ENCODE measurements around the gene HDAC7. TPM values are rescaled to one million over a fixed set of nuclear protein-coding genes. Genes with fewer than 3 reads are reported as not detected.

The HDAC7 gene
- total and polyA plus RNA-seq, 2 of the 13 experiments (the other 11 are each of a cell fraction or from before 2014, with no cell fraction given): 4.6 to 10.8 TPM

GRCh38 chr12:47773062-47773857 lies 46.4 kb downstream of the HDAC7 start, which contains the start of gene SLC48A1 (continued):
- TF ChIP-seq PHB2 (IDR thresholded peaks at IDR 0.05; ENCODE audit: partially characterized antibody) (no peak), EZH2 (conservative IDR thresholded peaks at IDR 0.05; ENCODE audit: low read depth, low read length) (no peak), ZFX (CRISPR knock-in tag; IDR thresholded peaks at IDR 0.05; ENCODE audit: low read depth) (peak; percentile 82), SNAPC5 (CRISPR knock-in tag; IDR thresholded peaks at IDR 0.05; ENCODE audit: borderline replicate concordance) (no peak), XRCC5 (optimal IDR thresholded peaks at IDR 0.05; ENCODE audit: low read length) (peak; percentile 49), ZNF678 (CRISPR knock-in tag; IDR thresholded peaks at IDR 0.05) (no peak), FLYWCH1 (CRISPR knock-in tag; IDR thresholded peaks at IDR 0.05) (no peak), ARNT2 (CRISPR knock-in tag; IDR thresholded peaks at IDR 0.05; ENCODE audit: low read depth) (peak; percentile 52; the same call in 1 of the 2 replicates), FOXP1 (IDR thresholded peaks at IDR 0.05) (no peak), FOXP1 (CRISPR knock-in tag; IDR thresholded peaks at IDR 0.05) (no peak), RFXANK (CRISPR knock-in tag; IDR thresholded peaks at IDR 0.05) (no peak), MLXIP (CRISPR knock-in tag; IDR thresholded peaks at IDR 0.05; ENCODE audit: borderline replicate concordance) (no peak), GATA4 (IDR thresholded peaks at IDR 0.05; ENCODE audit: borderline replicate concordance, low read depth) (no peak), CBX1 (IDR thresholded peaks at IDR 0.05; ENCODE audit: low read depth) (no peak), CBX2 (IDR thresholded peaks at IDR 0.05; ENCODE audit: low read depth, low read length) (no peak), CBX2 (CRISPR knock-in tag; IDR thresholded peaks at IDR 0.05; ENCODE audit: low read depth) (no peak), ZSCAN30 (CRISPR knock-in tag; IDR thresholded peaks at IDR 0.05) (no peak), PRPF4 (IDR thresholded peaks at IDR 0.05; ENCODE audit: low read depth, low read length, poor library complexity, severe bottlenecking) (no peak)
- TF ChIP-seq, protein P1, sequence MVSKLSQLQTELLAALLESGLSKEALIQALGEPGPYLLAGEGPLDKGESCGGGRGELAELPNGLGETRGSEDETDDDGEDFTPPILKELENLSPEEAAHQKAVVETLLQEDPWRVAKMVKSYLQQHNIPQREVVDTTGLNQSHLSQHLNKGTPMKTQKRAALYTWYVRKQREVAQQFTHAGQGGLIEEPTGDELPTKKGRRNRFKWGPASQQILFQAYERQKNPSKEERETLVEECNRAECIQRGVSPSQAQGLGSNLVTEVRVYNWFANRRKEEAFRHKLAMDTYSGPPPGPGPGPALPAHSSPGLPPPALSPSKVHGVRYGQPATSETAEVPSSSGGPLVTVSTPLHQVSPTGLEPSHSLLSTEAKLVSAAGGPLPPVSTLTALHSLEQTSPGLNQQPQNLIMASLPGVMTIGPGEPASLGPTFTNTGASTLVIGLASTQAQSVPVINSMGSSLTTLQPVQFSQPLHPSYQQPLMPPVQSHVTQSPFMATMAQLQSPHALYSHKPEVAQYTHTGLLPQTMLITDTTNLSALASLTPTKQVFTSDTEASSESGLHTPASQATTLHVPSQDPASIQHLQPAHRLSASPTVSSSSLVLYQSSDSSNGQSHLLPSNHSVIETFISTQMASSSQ (IDR thresholded peaks at IDR 0.05; ENCODE audit: low read depth): no peak
- TF ChIP-seq, protein P1 (CRISPR knock-in tag; IDR thresholded peaks at IDR 0.05; ENCODE audit: borderline replicate concordance): no peak
- TF ChIP-seq, protein P2, sequence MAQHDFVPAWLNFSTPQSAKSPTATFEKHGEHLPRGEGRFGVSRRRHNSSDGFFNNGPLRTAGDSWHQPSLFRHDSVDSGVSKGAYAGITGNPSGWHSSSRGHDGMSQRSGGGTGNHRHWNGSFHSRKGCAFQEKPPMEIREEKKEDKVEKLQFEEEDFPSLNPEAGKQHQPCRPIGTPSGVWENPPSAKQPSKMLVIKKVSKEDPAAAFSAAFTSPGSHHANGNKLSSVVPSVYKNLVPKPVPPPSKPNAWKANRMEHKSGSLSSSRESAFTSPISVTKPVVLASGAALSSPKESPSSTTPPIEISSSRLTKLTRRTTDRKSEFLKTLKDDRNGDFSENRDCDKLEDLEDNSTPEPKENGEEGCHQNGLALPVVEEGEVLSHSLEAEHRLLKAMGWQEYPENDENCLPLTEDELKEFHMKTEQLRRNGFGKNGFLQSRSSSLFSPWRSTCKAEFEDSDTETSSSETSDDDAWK (CRISPR knock-in tag; IDR thresholded peaks at IDR 0.05): no peak

Measured in HepG2 (cell line).